Ecto neural progenitor cell (in vitro differentiated cells): ENCODE data around the gene HSPB7.
"Not testable (repeated sequence)": the region's sequence is repeated elsewhere in the genome, so short reads cannot be mapped to it uniquely, and the experiment has no call there.

Experiments used
- DNase-seq: peaks from one replicate; pipeline ENCODE4 v3.0.0-alpha.2; 2018; ENCODE audit warnings: low spot score

The HSPB7 gene

GRCh38 chr1:16021681-16022080, 3.8 kb upstream of the HSPB7 start, which contains the start of gene CLCNKA:
TSS of gene CLCNKA (plus strand) at chr1:16022036. CDS start at chr1:16022620, 584 bp downstream.
- no peak for DNase-seq

GRCh38 chr1:16020878-16021277, 3.0 kb upstream of the HSPB7 start:
- DNase-seq: not testable (repeated sequence)

DNA sequence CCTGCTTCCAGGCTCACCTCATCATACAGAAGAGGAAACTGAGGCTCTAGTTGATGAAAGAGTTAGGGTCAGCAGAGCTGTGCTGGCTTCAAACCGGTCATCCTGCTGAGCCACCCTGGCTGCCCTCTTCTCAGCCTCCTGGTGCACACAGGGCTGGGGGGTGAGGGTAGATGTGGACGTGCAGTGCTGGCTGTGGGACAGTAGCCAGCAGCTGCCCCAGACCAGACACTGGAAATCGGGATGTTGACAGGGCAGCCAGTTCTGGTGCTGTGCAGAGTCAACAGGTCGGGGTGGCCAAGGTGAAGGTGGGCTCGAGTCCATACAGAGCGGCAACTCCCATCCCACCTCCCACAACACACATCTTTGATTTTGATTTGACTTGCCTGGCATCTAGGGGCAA, 2.5 kb upstream of the HSPB7 start:
- no peak for DNase-seq

DNA sequence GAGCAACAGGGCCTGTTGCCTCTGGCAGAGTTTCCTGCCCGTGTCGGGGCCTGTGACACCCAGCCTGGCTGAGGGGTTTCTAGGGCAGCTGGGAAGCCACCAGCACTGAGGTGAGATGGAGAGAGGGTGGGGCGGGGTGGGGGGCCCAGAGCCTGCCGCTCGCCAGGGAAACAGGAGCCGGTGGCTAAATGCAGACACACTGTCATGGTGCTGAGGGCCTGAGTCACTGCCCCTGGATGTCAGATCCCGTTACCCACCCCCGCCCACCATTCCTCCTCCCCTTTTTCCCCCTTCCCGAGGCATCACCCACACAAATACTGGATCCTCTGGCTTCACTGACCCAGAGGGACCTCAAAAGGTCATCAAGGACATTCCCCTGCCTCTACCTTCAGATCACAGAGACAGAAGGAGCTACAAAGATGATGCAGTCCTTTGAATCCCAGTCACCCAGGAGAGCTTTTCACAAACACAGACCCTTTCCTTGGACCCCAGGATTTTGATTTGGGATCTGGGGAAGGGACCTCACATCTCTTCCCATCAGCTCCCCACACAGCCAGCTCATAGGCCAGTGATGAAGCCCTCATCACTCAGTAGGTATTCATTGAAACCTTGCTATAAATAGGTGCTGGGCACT, 1.9 kb upstream of the HSPB7 start:
- DNase-seq: no peak

- DNase-seq: no peak
These were observed 1.2 kb upstream of the HSPB7 start for GRCh38 chr1:16018749-16019643.

- DNase-seq: no peak
These were observed 465 bp upstream of the HSPB7 start for GRCh38 chr1:16018308-16018707.

GRCh38 chr1:16017076-16017460, 775 bp downstream of the HSPB7 start:
- DNase-seq: no peak

- DNase-seq: no peak
These were observed 1.6 kb downstream of the HSPB7 start for GRCh38 chr1:16015960-16016901.

DNA sequence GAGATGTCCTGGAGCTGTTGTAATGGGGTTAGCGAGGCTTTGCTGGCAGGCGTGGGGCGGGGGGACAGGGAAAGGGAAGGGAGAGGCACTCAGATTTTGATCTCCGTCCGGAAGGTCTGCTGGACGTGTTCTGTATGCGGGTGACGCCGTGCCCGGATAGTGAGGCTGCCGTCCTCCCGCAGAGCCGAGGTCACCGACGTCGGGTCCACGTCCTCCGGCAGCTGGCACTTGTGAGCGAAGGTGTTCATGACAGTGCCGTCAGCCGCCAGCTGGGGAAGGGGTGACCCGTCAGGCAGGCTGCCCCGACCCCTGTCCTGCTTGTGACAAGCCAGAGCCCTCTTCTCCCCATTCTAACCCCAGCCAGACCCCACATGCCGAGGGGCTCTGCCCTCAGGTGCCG, 2.4 kb downstream of the HSPB7 start:
- DNase-seq: no peak

GRCh38 chr1:16014509-16015482, 3.0 kb downstream of the HSPB7 start:
- no peak for DNase-seq

GRCh38 chr1:16013908-16014258, 4.0 kb downstream of the HSPB7 start:
- DNase-seq: no peak

DNA sequence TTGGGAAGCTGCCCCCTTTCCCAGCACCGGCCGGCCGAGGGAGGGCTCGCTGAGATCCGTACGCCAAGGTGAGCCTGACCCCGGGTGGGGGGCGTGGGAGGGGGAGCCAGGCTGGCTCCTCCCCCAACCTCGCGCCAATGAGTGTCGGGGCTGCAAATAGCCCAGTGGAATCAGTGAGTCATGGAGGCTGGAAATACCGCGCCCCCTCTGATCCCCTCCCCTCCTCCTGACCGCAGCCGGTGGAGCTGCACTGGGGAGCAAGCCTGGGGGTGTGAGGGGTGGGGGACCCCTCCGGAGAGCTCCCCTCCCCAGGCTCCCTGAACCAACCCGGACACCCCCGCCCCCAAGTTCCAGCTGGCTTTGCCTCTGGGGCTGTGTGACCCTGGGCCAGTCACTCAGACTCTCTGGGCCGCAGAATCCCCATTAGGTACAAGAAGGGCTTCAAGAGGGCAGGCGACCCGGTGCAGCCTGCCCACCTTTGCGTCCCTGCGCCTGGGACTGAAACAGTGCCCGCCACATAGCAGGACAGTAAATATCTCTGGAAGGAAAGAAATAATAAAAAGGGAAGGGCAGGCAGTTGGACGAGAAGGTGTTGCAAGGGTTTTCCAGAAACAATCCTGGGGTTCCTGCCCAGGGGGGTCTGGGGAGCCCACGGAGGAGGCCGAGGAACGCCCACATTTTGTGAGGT, 4.5 kb downstream of the HSPB7 start:
- DNase-seq: no peak

DNA sequence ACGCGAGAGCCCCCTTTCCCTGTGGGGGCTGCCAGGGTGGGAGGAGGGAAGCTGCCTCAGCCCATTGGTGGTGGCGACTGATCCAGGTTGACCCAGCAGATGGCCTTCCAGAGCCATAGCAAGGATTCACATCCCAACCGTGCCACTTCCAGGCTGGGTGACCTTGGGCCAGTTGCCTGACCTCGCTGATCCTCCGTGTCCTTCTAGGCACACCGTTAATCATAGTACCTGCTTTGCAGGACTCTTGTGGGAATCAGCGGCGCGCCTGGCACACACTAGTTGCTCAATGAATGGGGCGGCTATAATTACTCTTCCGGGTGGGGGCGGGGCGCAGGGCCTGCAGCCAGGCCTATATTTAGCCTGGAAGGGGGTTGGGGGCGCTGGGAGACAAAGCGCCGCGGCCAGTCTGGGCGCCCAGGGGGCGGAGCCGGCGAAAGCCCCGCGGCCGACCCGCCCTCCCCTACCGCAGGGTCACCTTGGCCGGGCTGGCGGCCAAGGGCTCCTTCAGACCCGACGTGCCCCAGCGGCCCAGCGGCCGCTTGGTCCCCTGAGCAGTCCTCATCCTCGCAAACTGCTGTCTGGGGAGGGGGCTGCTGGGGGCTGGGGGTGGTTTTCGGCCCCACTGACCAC, 5.1 kb downstream of the HSPB7 start:
- DNase-seq: no peak

GRCh38 chr1:16011936-16012589, 5.8 kb downstream of the HSPB7 start:
- no peak for DNase-seq

DNA sequence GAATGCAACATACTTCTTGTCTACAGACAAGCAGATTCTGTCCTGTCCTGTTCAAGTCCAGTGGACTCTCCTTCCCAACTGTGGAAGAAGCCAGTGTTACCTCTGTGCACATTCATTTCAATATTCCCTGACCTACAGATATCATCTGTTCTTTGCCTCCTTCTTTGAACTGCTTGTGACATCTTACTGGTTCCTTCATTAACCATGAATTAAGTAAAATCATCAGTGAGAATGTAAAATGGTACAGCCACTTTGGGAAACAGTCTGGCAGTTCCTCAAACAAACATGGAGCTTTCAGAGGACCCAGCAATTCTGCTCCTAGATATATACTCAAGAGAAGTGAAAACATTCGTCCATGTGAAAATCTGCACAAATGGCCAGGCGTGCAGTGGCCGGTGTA, 7.0 kb downstream of the HSPB7 start:
- DNase-seq: no peak

DNA sequence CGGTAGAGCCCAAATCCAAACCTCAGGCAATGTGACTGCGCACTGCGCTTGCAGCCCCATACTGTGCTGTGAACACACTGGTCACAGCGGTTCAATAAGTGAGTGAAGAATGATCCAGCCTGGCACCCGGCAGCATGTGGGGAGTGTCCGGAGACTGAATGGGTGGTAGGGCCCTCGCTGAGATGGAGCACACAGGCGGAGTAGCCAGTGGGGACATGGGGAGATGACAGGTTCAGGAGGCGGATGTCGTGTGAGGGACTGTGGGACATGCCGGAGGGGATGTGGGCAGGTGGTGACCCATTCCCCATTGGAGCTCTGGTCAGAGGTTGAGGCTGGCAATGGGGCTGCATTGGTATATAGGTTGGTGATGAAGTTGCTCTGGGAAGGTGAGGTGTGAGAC, 8.2 kb downstream of the HSPB7 start:
- DNase-seq: no peak

GRCh38 chr1:16009030-16009460, 8.8 kb downstream of the HSPB7 start:
- peak; percentile 92 for DNase-seq

GRCh38 chr1:16007671-16008341, 10.0 kb downstream of the HSPB7 start:
- DNase-seq: no peak
